ENCODE data around the gene LPP. TPM values are rescaled to one million over a fixed set of nuclear protein-coding genes. Genes with fewer than 3 reads are reported as not detected.

Gene LPP
- total RNA-seq, 1 donor from 2014 or later = 96.7 TPM

DNA sequence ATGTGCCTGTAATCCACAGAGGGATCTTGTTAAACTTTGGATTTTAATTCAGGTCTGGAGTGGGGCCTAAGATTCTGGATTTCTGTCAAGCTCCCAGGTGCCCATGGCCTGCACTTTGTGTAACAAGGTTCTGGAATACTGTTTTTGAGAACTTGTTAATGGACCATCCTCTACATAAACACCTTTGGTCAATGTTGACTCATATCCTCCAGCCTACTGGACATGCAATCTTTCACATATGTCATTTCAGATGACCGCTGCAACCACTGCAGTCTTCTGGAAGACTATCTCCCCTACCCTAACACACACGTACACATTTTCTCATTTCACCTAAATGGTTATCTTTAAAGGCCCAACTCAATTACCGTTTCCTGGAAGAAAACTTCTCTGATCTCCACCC is 715.7 kb downstream of the LPP start:
- peaks cover 6% of the 10 kb centered on the region for H3K4me1 Mint-ChIP-seq (ENCODE audit: unreplicated experiment)
- H3K4me3 Mint-ChIP-seq = no peak overlapping the region
- no peak overlapping the region for H3K27ac Mint-ChIP-seq
- H3K27me3 Mint-ChIP-seq = no peaks in the 10 kb centered on the region
- H3K9me3 Mint-ChIP-seq = no peaks in the 10 kb centered on the region
- no peak for DNase-seq (ENCODE audit: extremely low spot score, unreplicated experiment)
- H3K36me3 Mint-ChIP-seq = peaks cover 30% of the 10 kb centered on the region
- TF ChIP-seq, protein P1, sequence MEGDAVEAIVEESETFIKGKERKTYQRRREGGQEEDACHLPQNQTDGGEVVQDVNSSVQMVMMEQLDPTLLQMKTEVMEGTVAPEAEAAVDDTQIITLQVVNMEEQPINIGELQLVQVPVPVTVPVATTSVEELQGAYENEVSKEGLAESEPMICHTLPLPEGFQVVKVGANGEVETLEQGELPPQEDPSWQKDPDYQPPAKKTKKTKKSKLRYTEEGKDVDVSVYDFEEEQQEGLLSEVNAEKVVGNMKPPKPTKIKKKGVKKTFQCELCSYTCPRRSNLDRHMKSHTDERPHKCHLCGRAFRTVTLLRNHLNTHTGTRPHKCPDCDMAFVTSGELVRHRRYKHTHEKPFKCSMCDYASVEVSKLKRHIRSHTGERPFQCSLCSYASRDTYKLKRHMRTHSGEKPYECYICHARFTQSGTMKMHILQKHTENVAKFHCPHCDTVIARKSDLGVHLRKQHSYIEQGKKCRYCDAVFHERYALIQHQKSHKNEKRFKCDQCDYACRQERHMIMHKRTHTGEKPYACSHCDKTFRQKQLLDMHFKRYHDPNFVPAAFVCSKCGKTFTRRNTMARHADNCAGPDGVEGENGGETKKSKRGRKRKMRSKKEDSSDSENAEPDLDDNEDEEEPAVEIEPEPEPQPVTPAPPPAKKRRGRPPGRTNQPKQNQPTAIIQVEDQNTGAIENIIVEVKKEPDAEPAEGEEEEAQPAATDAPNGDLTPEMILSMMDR (conservative IDR thresholded peaks at IDR 0.05) = no peak

- DNase-seq (ENCODE audit: extremely low spot score, unreplicated experiment) = no peak
- Mint-ChIP-seq H3K9me3 (no peaks in the 10 kb centered on the region), H3K4me3 (no peak overlapping the region), H3K27ac (no peak overlapping the region), H3K4me1 (ENCODE audit: unreplicated experiment) (peaks cover 6% of the 10 kb centered on the region), H3K27me3 (no peaks in the 10 kb centered on the region), H3K36me3 (peaks cover 34% of the 10 kb centered on the region)
- TF ChIP-seq, protein P1 (conservative IDR thresholded peaks at IDR 0.05) = no peak
Observed at GRCh38 chr3:188870431-188870830, 716.5 kb downstream of the LPP start.

DNA sequence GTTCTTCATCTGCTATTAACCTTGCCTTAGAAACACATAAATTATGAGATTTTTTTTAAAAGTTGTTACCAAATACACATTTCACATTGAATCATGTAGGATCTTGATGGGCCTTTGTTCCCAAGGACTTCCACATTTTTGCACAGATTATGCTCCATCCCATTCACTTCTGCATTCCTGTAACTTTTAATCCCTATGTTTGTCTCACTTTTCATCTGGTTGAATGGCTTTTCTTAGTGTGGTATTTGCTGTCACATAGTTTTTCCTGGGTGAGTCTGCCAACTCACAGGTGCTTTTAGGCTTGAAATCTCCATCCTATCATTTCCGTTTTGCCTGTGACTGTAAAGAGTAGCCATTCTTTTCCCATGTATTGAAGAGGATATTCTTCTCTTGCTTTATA is 720.6 kb downstream of the LPP start:
- TF ChIP-seq, protein P1 (conservative IDR thresholded peaks at IDR 0.05) = no peak
- DNase-seq (ENCODE audit: extremely low spot score, unreplicated experiment) = no peak
- Mint-ChIP-seq H3K4me3 (no peak overlapping the region), H3K36me3 (peaks cover 24% of the 10 kb centered on the region), H3K27me3 (no peaks in the 10 kb centered on the region), H3K27ac (no peak overlapping the region), H3K4me1 (ENCODE audit: unreplicated experiment) (no peaks in the 10 kb centered on the region), H3K9me3 (no peaks in the 10 kb centered on the region)

GRCh38 chr3:188875413-188875812 is 721.5 kb downstream of the LPP start:
- no peak overlapping the region for H3K4me3 Mint-ChIP-seq
- no peak overlapping the region for H3K27ac Mint-ChIP-seq
- TF ChIP-seq, protein P1 (conservative IDR thresholded peaks at IDR 0.05) = no peak

GRCh38 chr3:188876370-188876769 is 722.4 kb downstream of the LPP start:
- no peak for DNase-seq (ENCODE audit: extremely low spot score, unreplicated experiment)
- Mint-ChIP-seq H3K36me3 (peaks cover 30% of the 10 kb centered on the region), H3K9me3 (peaks cover 5% of the 10 kb centered on the region), H3K27ac (no peak overlapping the region), H3K4me3 (no peak overlapping the region), H3K27me3 (no peaks in the 10 kb centered on the region), H3K4me1 (ENCODE audit: unreplicated experiment) (no peaks in the 10 kb centered on the region)
- TF ChIP-seq, protein P1 (conservative IDR thresholded peaks at IDR 0.05) = no peak

More at GRCh38 chr3:188875413-188875812, 721.5 kb downstream of the LPP start:
- DNase-seq (ENCODE audit: extremely low spot score, unreplicated experiment) = no peak
- Mint-ChIP-seq H3K27me3 (no peaks in the 10 kb centered on the region), H3K4me1 (ENCODE audit: unreplicated experiment) (no peaks in the 10 kb centered on the region), H3K36me3 (peaks cover 24% of the 10 kb centered on the region), H3K9me3 (no peaks in the 10 kb centered on the region)

DNA sequence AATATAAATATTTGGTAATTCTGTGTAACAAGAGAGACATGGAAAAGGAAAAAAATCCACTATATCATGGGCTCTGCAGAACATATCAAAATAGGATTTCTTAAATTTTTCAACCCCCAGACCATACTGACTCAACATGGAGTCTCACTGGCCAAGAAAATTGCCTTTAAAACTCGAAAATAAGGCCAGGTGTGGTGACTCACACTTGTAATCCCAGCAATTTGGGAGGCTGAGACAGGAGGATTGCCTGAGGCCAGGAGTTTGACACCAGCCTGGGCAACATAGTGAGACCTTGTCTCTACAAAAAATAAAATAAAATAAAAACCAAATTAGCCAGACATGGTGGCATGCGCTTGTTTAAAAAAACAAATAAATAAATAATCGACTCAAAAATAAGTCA is 723.4 kb downstream of the LPP start:
- H3K9me3 Mint-ChIP-seq = peaks cover 5% of the 10 kb centered on the region
- TF ChIP-seq, protein P1 (conservative IDR thresholded peaks at IDR 0.05) = no peak
- H3K36me3 Mint-ChIP-seq = peaks cover 36% of the 10 kb centered on the region
- DNase-seq (ENCODE audit: extremely low spot score, unreplicated experiment) = no peak
- H3K27ac Mint-ChIP-seq = no peak overlapping the region
- H3K27me3 Mint-ChIP-seq = no peaks in the 10 kb centered on the region
- no peak overlapping the region for H3K4me3 Mint-ChIP-seq
- no peaks in the 10 kb centered on the region for H3K4me1 Mint-ChIP-seq (ENCODE audit: unreplicated experiment)

Measured in type B pancreatic cell (in vitro differentiated cells).